ENCODE results near the gene CACNA2D1. TPM values are rescaled to one million over a fixed set of nuclear protein-coding genes. Genes with fewer than 3 reads are reported as not detected.

Gene CACNA2D1
- total RNA-seq, 1 experiment from 2014 or later, result 0.27 TPM

DNA sequence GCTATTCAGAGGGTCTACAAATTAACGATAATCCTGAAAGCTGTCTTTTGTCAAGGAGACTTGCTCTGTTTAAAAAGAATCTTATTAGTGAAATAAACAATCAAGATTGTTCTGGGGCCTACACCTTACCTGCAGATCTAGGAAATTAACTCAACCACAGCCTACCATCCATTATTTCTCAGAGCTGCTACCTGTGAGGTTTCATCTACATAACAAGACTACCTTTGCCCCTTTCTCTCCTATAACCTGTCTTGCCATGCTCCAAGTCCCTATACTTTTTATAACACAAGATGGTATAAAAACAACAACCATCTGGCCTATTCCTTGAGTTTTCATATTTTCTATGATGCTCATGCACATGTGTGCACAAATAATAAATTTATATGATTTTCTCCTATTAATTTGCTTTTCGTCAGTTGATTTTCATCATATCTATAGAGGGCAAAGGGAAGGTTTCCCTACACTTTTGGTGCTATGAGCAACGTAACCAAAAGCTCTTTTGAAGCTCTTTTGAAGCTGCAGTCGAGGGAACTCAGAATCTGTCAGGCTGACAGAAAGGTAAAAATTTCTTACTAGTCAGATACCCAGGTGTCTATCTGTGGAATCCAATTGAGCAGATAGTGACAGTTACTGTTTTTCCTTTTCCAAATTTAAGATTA is 138.1 kb downstream of the CACNA2D1 start:
- POLR2A ChIA-PET, result no interaction called here
- no TSS peak for BruUV-seq (replicated peaks)
- DNase-seq (ENCODE audit: low read depth, low spot score) (no peak), ATAC-seq (no peak)
- no peaks in the 10 kb centered on the region for H3K27me3 ChIP-seq (ENCODE audit: insufficient read depth, low read length)
- RAD21 ChIA-PET (ENCODE audit: low non-redundant PET in 1 of 2, low total read pairs in 2 of 2, uncharacterized antibody in 2 of 2, unreplicated experiment in 2 of 2), result no interaction called here
- intact Hi-C loops (cut with micrococcal nuclease), result no loop called here
- TF ChIP-seq ZNF274 (IDR thresholded peaks at IDR 0.05; ENCODE audit: low read depth, low read length) (no peak), RAD21 (IDR thresholded peaks at IDR 0.05; ENCODE audit: low read depth) (no peak), EZH2phosphoT487 (IDR thresholded peaks at IDR 0.05; ENCODE audit: borderline replicate concordance) (no peak), CBX3 (IDR thresholded peaks at IDR 0.05; ENCODE audit: low read depth) (no peak), CEBPB (IDR thresholded peaks at IDR 0.05; ENCODE audit: low read depth) (no peak), EZH2 (IDR thresholded peaks at IDR 0.05) (no peak), SRF (IDR thresholded peaks at IDR 0.05; ENCODE audit: low read depth) (no peak), POLR2A (IDR thresholded peaks at IDR 0.05; ENCODE audit: borderline replicate concordance, extremely low read depth, insufficient read depth, insufficient read length) (no peak), ELF1 (IDR thresholded peaks at IDR 0.05; ENCODE audit: borderline replicate concordance, low read depth) (no peak), EGR1 (IDR thresholded peaks at IDR 0.05; ENCODE audit: low read depth) (no peak), MAX (IDR thresholded peaks at IDR 0.05) (no peak), YY1 (IDR thresholded peaks at IDR 0.05; ENCODE audit: extremely low read depth, insufficient replicate concordance, low read depth, low read length) (no peak), SP1 (IDR thresholded peaks at IDR 0.05; ENCODE audit: low read depth) (no peak), TCF7L2 (IDR thresholded peaks at IDR 0.05; ENCODE audit: borderline replicate concordance, extremely low read depth, insufficient read depth, insufficient read length) (no peak), ZFX (IDR thresholded peaks at IDR 0.05) (no peak)
- TF ChIP-seq, protein P1, sequence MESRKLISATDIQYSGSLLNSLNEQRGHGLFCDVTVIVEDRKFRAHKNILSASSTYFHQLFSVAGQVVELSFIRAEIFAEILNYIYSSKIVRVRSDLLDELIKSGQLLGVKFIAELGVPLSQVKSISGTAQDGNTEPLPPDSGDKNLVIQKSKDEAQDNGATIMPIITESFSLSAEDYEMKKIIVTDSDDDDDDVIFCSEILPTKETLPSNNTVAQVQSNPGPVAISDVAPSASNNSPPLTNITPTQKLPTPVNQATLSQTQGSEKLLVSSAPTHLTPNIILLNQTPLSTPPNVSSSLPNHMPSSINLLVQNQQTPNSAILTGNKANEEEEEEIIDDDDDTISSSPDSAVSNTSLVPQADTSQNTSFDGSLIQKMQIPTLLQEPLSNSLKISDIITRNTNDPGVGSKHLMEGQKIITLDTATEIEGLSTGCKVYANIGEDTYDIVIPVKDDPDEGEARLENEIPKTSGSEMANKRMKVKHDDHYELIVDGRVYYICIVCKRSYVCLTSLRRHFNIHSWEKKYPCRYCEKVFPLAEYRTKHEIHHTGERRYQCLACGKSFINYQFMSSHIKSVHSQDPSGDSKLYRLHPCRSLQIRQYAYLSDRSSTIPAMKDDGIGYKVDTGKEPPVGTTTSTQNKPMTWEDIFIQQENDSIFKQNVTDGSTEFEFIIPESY (IDR thresholded peaks at IDR 0.05; ENCODE audit: extremely low read depth, insufficient replicate concordance, low read length), result no peak
- H3K79me2 ChIP-seq (ENCODE audit: insufficient read depth, low read length), result no peaks in the 10 kb centered on the region
- H3K4me2 ChIP-seq (ENCODE audit: low read length), result no peak overlapping the region
- H3K4me3 ChIP-seq (replicated peaks in 1 of 2; ENCODE audit: low read depth in 1 of 2, low read length in 2 of 2), result no peak overlapping the region
- no peaks in the 10 kb centered on the region for H3K36me3 ChIP-seq (ENCODE audit: control insufficient read depth in 1 of 2, insufficient read depth in 2 of 2, low read length in 2 of 2)
- H3K9me2 ChIP-seq (ENCODE audit: insufficient read depth), result no peaks in the 10 kb centered on the region
- no peaks in the 10 kb centered on the region for H3K9me3 ChIP-seq (ENCODE audit: control insufficient read depth in 1 of 2, insufficient read depth in 1 of 2, low read depth in 1 of 2, low read length in 2 of 2)
- no peak overlapping the region for H3K27ac ChIP-seq (ENCODE audit: low read depth, low read length)
- no peaks in the 10 kb centered on the region for H3K4me1 ChIP-seq (ENCODE audit: control insufficient read depth in 1 of 2, insufficient read depth in 2 of 2, low read length in 2 of 2)
- H4K20me1 ChIP-seq (ENCODE audit: insufficient read depth), result no peaks in the 10 kb centered on the region
- no peak overlapping the region for H3K9ac ChIP-seq (ENCODE audit: low read length)
- CTCF ChIA-PET, result no interaction called here
- no peak overlapping the region for H2AFZ ChIP-seq (ENCODE audit: low read depth, low read length, poor library complexity, severe bottlenecking)

Data from HCT116 (cell line).